Measurements from ENCODE around the gene MVB12B. TPM values are rescaled to one million over a fixed set of nuclear protein-coding genes. Genes with fewer than 3 reads are reported as not detected.

Gene MVB12B
- total and polyA plus RNA-seq, 2 of the 8 experiments (the other 6 are each of a cell fraction or from before 2014, with no cell fraction given): 2.6 to 5.0 TPM

GRCh38 chr9:126404459-126404858 lies 77.8 kb downstream of the MVB12B start:
- H4K5ac ChIP-seq (ENCODE audit: insufficient read length, low read depth, low read length): no peak overlapping the region
- no peak overlapping the region for H3K4ac ChIP-seq (replicated peaks; ENCODE audit: insufficient read length, low read depth, low read length)
- no peak overlapping the region for H2BK5ac ChIP-seq (ENCODE audit: low read depth, low read length)
- H4K8ac ChIP-seq (ENCODE audit: extremely low read depth, insufficient read depth, low read length): no peak overlapping the region
- ChIA-PET POLR2A (ENCODE audit: partially characterized antibody) (interaction anchor here (1.0 kb wide), 1 partner anchor 78 kb away, joined by 3 read pairs; no protein-coding TSS in a partner anchor), CTCF (ENCODE audit: partially characterized antibody) (interaction anchor here (0.6 to 2.2 kb wide), 6 partner anchors 9 to 95 kb away, joined by 3 to 11 read pairs (median 4); no protein-coding TSS in a partner anchor)
- H2BK15ac ChIP-seq (ENCODE audit: low read length): no peak overlapping the region
- H3K9me3 ChIP-seq (ENCODE audit: insufficient read depth in 2 of 2, low read depth in 1 of 2, low read length in 1 of 2): no peaks in the 10 kb centered on the region
- H2AFZ ChIP-seq (ENCODE audit: low read length): no peak overlapping the region
- no peak overlapping the region for H3K18ac ChIP-seq (ENCODE audit: extremely low read depth, low read length)
- H4K91ac ChIP-seq (replicated peaks; ENCODE audit: insufficient read length, low read length): no peak overlapping the region
- H3K36me3 ChIP-seq (ENCODE audit: control insufficient read depth in 2 of 4, insufficient read depth in 4 of 4, low read length in 3 of 4): no peaks in the 10 kb centered on the region
- no peak overlapping the region for H2AK5ac ChIP-seq (ENCODE audit: low read depth, low read length)
- no peak overlapping the region for H3K4me2 ChIP-seq (ENCODE audit: insufficient read depth in 1 of 2, low read depth in 2 of 2, low read length in 2 of 2)
- H3K4me1 ChIP-seq (replicated peaks in 1 of 4; ENCODE audit: control insufficient read depth in 3 of 4, insufficient read depth in 4 of 4, low read length in 3 of 4): peaks cover 3 to 18% (median 10%) of the 10 kb centered on the region in 4 experiments; a peak in 5 of 7 replicates
- no peak overlapping the region for H2BK20ac ChIP-seq (ENCODE audit: low read length)
- no peaks in the 10 kb centered on the region for H4K20me1 ChIP-seq (replicated peaks in 1 of 2; ENCODE audit: control insufficient read depth in 1 of 2, insufficient read depth in 2 of 2, low read length in 2 of 2)
- WGBS, 2 experiments (ENCODE audit: extremely low coverage in 1 of 2, insufficient coverage in 1 of 2, insufficient read length in 1 of 2, insufficient replicate concordance in 2 of 2, low coverage in 1 of 2, low lambda C conversion rate in 2 of 2, missing lambda C conversion rate in 1 of 2): 95% methylated on average over 14 of the region's 14 CpGs; no CpG with 5 or more reads in 1 of the 2 experiments
- H3K14ac ChIP-seq (ENCODE audit: insufficient read length): no peak overlapping the region
- no peak for DNase-seq (ENCODE audit: low read depth in 1 of 2, low spot score in 2 of 2)
- no peaks in the 10 kb centered on the region for H3K79me1 ChIP-seq (ENCODE audit: low read depth, low read length)
- H3K23ac ChIP-seq (ENCODE audit: insufficient read length): no peak overlapping the region
- H3K56ac ChIP-seq (replicated peaks; ENCODE audit: insufficient read length, low read depth, low read length): no peak overlapping the region
- no peak overlapping the region for H3K4me3 ChIP-seq (ENCODE audit: extremely low read depth in 1 of 4, insufficient read depth in 2 of 4, low read depth in 3 of 4, low read length in 4 of 4)
- no peak overlapping the region for H3K9ac ChIP-seq (replicated peaks in 1 of 4; ENCODE audit: extremely low read depth in 1 of 4, low read depth in 3 of 4, low read length in 3 of 4)
- no peaks in the 10 kb centered on the region for H3K23me2 ChIP-seq (ENCODE audit: low read depth, low read length)
- H2BK120ac ChIP-seq (replicated peaks; ENCODE audit: low read depth, low read length): no peak overlapping the region
- no peaks in the 10 kb centered on the region for H3K79me2 ChIP-seq (ENCODE audit: control insufficient read depth in 1 of 2, insufficient read depth in 2 of 2, low read length in 2 of 2)
- no peaks in the 10 kb centered on the region for H3K27me3 ChIP-seq (replicated peaks in 1 of 4; ENCODE audit: control insufficient read depth in 3 of 4, extremely low read depth in 1 of 4, insufficient read depth in 3 of 4, low read length in 3 of 4)
- FAIRE-seq: no peak
- H3K27ac ChIP-seq (ENCODE audit: low read depth, low read length): no peak overlapping the region
- no peak overlapping the region for H2BK12ac ChIP-seq (ENCODE audit: low read depth, low read length)
- TF ChIP-seq MAFK (IDR thresholded peaks at IDR 0.05; ENCODE audit: low read depth, low read length) (no peak), TBP (IDR thresholded peaks at IDR 0.05; ENCODE audit: low read depth, low read length) (no peak), KDM4A (IDR thresholded peaks at IDR 0.05; ENCODE audit: low read depth, low read length, severe bottlenecking) (no peak), BRCA1 (IDR thresholded peaks at IDR 0.05; ENCODE audit: low read depth, low read length) (no peak), PHF8 (conservative IDR thresholded peaks at IDR 0.05; ENCODE audit: low read depth, low read length) (no peak), TAF7 (optimal IDR thresholded peaks at IDR 0.05; ENCODE audit: borderline replicate concordance, low read depth, low read length) (no peak), NANOG (IDR thresholded peaks at IDR 0.05; ENCODE audit: insufficient read depth, low read depth, low read length, poor library complexity, severe bottlenecking) (no peak), CTCF (IDR thresholded peaks at IDR 0.05; ENCODE audit: control extremely low read depth in 1 of 3, insufficient read depth in 1 of 3, low read depth in 1 of 3, low read length in 3 of 3) (no peak), HDAC2 (IDR thresholded peaks at IDR 0.05; ENCODE audit: borderline replicate concordance in 1 of 2, low read depth in 2 of 2, low read length in 2 of 2) (no peak), SP2 (IDR thresholded peaks at IDR 0.05; ENCODE audit: low read length) (no peak), TEAD4 (IDR thresholded peaks at IDR 0.05; ENCODE audit: low read depth, low read length) (no peak)
